ENCODE results near the gene CNGA3.
A peak's percentile ranks its signal among the peaks of the same experiment; 100 is the strongest.

CNGA3 gene

DNA sequence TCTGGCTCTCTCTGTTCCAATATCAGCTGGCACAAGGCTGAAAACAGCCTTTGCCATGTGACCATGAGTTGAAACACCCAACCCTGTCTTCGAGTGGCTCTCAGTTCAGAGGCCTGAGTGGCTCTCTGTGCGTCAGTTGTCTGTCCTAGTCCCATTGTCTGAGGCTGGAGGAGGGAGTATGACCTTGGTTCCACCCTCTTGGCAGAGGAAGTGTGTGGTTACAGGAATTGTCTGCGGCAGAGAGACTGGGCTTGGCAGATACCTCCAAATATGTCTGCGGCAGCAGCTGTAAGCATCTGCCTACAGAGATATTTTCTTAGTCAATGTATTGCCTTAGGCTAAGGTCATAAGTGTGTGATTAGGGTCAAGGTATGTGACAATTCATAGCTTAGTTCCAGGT lies 32.6 kb downstream of the CNGA3 start:
- DNase-seq: peak; percentile 49

DNA sequence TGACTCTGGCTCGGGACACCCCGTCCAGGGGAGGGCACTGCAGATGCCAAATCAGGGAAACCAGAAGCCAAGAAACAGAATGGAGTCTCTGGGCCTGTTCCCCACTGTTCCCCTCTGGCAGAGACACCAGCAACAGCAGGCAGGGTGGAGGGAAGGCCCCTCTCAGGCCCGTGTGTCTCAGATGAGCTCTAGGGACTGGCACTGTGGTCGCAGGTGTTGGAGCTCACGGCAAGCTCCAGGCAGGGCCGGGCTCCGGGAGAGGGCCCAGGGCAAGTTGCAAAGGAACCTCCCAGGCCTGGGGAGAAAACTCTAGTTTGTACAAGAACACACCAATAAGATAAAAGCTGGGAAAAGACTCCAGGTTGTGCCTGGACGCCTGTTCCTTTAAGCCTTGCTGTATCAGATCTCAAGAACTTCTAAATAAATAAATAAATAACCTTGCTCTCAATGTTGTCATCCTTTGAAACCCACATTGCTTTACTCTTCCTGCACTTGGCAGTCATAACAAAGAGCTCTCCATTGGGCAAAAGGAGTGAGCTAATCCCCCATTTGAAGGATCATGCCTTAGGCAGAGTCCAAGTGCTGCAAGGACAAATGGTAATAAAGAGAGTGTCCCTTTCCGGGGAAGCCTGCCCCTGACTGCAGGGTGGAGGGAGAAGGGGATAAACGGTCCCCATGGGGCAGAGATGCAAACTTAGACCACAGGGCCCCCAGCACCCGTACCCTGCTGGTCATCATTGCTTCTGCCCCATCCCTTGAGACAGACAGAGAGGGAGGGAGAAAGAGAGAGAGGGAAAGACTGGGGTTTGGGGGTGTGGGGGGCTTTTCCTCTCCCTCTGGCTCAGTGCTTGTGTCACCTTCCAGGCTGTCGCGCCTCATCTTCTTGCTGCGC lies 33.3 kb downstream of the CNGA3 start:
- DNase-seq: peak; percentile 47

- no peak for DNase-seq
Measured at GRCh38 chr2:98380203-98380535, 33.9 kb downstream of the CNGA3 start.

- DNase-seq: no peak
Measured at GRCh38 chr2:98381494-98381893, 35.2 kb downstream of the CNGA3 start.

DNA sequence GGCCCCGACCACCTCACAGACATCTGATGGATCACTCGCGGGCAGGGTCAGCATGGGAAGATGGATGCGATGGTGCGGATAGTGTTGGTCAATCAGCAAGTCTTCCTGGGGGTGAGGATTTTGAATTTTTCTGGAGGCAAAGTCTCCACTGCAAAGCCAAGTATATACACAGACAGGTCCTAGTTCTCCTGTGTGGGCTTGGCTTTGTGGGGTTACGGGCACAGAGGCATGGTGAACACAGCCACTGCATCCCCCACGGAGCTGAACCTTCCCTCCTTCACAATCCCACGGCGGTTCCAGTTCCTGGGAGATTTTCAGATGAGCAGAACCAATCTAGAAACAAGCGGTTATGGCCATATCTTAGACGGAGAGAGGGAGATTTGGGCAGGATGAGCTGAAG lies 35.8 kb downstream of the CNGA3 start:
- no peak for DNase-seq

DNA sequence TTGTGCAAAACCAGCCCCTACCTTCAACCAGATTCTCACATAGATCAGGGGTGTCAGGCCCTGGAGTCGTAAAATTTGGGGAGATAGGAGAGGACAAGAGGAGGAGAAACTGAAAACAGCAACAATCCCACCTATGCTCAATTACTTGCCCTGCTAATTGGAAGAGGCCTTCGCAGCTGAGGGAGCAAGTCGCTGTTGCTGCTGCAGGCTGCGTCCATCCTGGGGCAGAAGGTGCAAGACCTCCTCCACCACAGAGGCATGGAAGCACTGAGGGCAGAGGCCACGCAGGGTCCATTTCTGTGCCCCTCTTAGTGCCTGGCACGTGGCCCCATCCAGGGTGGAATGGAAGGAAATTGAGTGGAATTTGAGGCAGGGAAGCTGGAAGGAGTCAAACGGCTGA lies 36.5 kb downstream of the CNGA3 start:
- DNase-seq: no peak

GRCh38 chr2:98383166-98383565 lies 36.9 kb downstream of the CNGA3 start:
- DNase-seq: no peak

DNA sequence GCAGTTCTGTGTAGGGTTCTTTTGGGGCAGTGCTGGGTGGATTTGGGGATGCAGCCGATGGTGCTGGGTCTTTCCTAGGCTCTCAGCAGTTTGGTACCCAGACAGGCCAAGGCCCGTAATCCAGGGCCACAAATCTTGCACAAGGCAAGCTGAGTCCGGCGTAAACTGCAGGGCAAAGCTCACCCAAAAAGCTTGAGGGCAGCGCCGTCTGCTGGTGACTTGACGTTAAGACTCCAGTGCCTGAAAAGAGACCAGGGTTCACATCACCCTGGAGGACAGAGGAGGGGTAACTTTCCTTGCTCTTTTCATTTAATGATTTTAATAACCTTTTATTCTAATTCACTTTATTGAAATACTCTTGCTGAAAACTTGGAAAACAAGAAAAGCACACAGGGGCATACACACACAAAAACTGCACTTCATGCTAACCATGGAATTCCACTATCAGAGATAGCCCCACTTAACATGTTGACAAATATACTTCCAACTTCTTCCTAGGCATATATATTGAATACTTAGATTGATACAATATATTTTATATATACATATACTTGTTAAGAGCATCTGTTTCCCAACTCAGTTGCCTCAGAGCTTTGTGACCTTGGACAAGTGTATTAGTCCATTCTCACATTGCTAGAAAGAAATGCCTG lies 38.9 kb downstream of the CNGA3 start:
- DNase-seq: peak; percentile 85

DNA sequence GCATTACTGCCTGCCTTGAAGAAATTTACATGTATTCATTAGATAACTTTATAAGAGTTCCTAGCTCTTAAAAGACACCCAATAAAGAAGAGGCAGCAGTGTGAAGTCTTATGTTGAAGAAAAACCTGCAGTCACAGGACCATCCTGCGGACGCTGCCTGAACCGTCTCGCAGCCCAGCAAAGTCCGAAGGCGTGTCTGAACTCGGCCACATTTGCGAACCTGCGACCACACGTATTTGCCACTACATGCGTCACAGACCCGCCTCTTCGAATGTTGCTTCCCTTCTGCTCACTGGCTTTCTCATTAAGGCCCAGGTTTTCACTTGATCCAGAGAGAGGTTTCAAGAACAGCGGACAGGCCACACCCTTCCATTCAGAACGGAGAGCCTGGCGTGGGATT lies 41.2 kb downstream of the CNGA3 start:
- no peak for DNase-seq

DNA sequence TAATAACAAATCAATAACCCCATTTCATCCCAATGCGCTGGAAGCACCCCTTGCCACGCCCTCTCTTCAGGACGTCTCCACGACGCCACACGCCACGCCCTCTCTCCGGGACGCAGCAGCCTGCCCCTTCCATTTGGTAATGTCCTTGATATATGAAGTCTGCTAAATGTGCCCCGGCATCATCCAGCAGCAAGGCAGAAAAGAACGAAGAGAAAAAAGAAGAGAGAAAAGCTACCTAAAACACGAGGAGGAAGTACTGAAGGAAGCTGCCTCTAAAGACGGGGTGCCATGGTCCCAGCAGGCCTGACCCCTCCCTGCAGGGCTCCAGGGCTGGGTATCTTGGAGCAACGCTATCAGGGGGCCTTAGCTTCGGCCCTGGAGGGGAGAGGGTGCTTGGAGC lies 41.8 kb downstream of the CNGA3 start:
- no peak for DNase-seq

- no peak for DNase-seq
Measured at GRCh38 chr2:98388601-98389250, 42.5 kb downstream of the CNGA3 start.

- DNase-seq: no peak
Measured at GRCh38 chr2:98389251-98389605, 43.0 kb downstream of the CNGA3 start.

DNA sequence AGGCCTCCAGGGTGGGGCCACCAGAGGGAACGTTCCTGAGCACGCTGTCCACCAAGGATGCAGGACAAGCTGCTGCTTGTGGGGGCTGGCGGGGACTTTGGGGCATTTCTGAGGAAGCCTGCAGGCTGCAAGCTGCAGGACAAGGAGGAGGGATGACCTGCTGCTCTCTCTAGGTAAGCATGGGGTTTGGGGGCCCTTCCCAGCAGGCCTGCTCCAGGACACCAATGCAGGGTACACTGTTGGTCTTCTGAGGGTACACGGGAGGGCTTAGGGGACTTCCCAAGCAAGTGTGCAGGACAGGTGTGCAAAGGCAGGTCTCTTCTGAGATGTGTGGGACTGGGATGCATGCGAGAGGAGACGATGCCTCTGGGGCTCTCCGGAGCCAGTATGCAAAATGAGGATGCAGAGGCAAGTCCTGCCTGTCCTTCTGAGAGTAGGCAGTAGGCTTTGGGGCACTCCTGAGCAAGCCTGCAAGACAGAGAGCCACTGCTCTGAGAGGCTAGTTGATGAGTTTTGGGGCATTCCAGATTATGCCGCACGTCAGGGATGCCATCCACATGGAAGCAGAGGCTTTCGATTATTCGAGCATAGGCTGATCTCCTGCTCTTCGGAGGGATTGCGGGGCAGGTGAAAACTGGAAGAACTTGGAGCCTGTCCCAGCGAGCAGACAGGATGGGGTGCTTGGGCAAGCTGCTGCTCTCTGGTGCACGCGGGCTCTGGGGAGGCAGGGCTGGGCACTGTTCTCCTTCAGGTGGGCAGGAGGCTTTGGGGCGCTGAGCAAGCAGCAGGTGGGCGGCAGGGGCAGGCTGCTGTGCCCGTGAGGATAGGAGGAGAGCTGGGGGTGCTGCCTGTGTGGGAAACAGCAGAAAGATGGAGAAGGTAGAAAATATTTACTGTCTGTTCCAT lies 44.6 kb downstream of the CNGA3 start:
- no peak for DNase-seq

DNA sequence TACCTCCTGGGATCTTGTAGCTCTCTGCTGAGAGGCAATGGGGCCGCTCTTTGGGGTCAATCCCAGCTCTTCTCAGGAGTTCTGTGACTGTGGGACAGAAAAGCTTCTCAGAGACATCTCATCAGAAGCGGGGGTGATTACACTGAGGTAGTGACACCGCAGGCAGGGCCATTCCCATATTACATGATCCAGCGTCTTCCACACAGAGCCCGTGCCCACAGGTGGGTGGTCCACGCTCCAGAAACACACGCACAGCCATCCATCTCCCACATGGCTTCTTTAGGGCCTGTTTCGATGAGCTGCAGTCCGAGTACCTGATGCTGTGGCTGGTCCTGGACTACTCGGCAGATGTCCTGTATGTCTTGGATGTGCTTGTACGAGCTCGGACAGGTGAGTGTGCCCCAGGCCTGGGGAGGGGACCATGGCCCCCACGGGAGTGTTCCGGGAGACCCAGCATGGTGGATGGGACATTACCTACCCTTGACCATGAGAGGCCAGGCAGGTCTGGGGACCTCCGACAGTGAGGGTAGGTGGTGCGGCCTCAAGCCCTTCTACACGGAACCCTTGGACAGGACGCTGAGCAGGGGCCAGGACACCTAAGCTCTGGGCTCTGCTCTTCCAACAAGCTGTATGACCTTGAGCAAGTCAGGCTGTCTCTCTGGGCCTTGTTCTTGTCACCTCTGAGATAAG lies 45.5 kb downstream of the CNGA3 start:
- DNase-seq: peak; percentile 41

DNA sequence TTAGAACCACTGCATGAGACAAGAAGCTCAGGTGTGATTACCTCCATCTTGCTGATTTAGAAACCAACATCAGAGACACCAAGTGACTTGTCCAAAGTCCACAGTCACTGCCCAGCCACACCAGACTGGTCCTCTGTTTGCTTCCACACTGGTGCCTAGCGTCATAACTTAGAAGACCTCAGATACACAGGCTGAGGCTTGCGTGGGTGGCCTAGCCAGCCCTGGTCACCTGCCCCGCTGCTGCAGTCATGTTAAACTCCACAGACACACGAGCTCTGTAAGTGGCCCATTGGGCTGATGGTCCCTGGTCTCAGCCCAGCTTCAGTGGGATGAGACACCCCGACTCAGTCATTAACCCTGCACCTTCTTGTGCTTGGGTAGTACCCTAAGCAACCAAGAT lies 47.1 kb downstream of the CNGA3 start:
- DNase-seq: peak; percentile 44

DNA sequence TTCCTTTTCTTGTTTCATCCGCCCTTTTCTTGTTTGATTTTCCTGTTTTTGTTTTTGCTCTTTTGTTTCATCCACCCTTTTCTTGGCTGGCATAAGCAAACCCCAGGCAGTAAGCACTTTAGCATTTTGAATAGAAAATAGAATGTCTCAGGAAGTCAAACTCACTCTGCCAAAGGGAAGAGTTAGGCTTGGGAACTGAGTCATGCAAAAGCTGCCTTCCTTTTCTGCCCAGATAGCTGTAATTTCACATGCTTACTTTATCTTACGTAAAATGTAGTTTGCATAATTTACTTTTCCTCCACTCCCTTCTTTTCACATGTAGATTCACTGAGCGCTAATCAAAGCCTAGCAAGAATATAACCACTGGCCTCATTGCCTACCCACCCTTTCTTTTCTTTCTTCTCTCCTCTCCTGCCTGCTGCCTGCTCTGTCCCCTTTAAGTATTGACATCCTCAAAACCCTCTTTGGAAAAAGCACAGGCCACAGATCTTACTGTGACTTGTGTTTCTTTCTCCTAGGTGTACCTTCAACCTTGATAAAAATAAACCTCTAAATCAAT lies 48.4 kb downstream of the CNGA3 start:
- DNase-seq: no peak

DNA sequence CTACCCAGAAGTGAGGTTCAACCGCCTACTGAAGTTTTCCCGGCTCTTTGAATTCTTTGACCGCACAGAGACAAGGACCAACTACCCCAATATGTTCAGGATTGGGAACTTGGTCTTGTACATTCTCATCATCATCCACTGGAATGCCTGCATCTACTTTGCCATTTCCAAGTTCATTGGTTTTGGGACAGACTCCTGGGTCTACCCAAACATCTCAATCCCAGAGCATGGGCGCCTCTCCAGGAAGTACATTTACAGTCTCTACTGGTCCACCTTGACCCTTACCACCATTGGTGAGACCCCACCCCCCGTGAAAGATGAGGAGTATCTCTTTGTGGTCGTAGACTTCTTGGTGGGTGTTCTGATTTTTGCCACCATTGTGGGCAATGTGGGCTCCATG lies 49.7 kb downstream of the CNGA3 start:
- no peak for DNase-seq

GRCh38 chr2:98396745-98397355 lies 50.6 kb downstream of the CNGA3 start:
- no peak for DNase-seq

GRCh38 chr2:98399140-98399539 lies 52.9 kb downstream of the CNGA3 start:
- DNase-seq: no peak

DNA sequence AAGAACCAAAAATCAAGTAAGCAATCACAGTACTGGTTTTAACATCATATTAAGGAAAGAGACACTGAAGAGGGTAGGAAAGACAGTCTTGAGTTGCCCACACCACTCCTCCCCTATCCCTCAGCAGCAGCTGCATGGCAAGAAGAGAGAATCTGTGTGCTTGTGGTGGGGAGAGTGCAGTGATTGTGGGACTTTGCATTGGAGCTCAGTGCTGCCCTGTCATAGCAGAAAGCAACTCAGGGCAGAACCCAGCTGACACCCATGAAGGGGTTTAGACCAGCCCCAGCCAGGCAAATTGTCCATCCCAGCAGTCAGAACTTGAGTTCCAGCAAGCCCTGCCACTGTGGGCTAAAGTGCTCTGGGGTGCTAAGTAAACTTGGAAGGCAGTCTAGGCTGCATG lies 57.6 kb downstream of the CNGA3 start:
- no peak for DNase-seq

GRCh38 chr2:98404556-98405250 lies 58.4 kb downstream of the CNGA3 start:
- no peak for DNase-seq
